ELF-1 (cell line): ENCODE data around the gene SLC4A3.
A peak's percentile ranks its signal among the peaks of the same experiment; 100 is the strongest.

Source experiments
- DNase-seq: peaks from one replicate; pipeline ENCODE4 v3.0.0-alpha.2; 2016; ENCODE audit warnings: low read depth, low spot score

Gene SLC4A3

DNA sequence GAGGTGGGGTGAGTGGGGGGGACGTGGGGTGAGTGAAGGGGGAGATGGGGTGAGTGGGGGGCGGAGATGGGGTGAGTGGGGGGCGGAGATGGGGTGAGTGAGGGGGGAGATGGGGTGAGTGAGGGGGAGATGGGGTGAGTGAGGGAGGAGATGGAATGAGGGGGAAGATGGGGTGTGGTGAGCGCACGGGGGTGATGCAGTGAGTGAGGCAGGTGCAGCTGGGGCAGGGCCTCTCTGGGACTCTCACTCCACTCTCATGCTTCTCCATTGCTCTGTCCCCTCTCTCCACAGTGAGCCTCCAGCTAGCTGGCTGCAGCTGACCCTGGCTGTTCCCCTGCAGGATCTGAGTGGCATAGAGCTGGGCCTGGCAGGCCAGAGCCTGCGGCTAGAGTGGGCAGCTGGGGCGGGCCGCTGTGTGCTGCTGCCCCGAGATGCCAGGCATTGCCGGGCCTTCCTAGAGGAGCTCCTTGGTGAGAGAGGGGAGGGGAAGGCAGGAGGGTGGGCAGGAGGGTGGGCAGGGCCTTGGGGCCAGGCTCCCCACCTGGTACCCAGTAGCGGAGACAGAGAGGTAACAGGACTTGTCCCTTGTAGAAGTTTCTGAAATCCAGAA, 13.9 kb upstream of the SLC4A3 start:
- no peak for DNase-seq

DNA sequence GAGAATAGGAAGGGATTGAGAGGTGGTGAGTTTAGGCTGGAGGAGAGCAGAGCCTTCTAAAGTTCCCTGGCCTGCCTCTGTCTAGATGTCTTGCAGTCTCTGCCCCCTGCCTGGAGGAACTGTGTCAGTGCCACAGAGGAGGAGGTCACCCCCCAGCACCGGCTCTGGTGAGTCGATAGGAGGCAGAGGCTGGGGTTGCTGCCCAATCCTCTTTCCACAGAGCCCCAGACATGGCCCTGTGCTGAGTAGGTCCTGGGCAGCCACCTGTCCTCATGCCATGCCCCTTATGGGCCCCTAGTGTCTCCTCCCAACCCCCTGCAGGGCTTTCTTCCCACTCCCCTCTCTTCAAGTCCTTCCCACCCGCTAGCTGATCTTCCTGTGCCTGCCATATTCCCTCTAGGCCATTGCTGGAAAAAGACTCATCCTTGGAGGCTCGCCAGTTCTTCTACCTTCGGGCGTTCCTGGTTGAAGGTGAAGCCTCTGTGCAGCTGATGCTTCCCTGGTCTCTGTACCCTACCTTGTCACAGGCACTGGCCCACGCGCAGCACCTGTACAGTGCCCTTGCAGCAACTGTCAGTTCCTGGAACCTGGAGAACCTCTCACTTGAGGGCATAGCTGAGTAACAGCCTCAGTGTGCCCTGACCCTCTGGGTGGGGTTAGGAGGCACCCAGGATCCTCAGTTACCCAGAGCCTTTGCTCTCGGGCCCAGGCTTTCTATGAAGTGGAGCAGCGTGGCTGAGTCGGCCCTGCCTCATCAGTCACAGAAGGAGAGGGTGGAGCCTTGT, 13.2 kb upstream of the SLC4A3 start:
- no peak for DNase-seq

DNA sequence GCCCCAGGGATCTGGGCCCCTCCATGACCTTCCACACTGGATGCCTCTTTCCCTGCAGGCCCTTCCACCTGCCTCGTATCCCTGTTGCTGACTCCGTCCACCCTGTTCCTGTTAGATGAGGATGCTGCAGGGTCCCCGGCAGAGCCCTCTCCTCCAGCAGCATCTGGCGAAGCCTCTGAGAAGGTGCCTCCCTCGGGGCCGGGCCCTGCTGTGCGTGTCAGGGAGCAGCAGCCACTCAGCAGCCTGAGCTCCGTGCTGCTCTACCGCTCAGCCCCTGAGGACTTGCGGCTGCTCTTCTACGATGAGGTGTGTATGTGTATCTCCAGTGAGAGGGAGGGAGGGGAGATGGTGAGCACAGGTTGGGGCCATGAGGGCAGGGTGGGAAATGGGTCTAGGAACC, 12.4 kb upstream of the SLC4A3 start:
- no peak for DNase-seq

DNA sequence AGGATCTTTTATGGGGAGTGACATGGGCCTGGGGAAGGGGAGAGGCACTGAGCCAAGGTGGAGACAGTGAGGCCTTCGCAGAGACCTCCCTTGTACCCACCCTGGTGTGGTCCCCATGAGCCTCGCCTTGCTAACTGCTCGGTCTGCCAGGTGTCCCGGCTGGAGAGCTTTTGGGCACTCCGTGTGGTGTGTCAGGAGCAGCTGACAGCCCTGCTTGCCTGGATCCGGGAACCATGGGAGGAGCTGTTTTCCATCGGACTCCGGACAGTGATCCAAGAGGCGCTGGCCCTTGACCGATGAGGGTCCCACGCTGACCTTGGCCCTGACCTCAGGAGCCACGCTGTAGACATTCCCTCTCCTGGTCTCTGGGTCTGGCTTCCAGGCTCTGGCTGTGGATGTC, 11.5 kb upstream of the SLC4A3 start:
- DNase-seq, result no peak

DNA sequence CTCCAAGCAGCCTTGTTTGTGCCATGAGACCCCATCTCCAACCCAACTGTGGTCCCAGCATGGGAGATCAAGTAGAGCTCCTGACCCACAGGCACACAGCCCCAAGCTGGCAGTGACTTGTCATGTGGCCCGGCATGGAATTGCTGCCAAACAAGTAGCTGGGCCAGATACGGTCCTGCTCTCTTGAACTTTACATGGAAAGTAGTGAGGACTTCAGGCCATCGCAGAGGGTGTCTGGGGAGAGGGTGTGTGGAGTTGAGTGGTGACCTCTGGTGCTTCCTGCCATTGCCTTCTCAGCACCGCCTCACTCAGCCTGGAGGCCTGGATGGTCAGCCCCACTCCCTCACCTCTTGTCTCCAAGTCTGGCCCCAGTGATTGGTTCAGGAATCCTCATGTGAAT, 10.9 kb upstream of the SLC4A3 start:
- DNase-seq, result no peak

DNA sequence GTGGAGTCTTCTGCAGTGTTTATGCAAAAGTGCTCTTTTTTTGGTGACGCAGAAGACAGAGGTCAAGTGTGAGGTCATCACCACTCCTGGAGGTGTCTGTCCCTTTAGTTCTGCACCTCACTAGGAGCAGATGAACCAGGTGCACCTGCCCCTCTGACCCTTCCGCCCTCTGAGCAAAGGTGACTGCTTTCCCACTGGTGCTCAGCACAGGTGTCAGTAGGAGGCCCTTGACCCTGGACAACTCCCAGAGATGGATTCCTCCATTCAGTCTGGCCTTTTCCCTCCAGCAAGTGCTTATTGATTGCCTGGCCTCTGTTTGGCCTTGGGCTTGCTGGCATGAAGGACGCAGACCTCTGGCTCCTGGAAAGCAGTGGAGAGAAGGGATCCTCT, 8.7 kb upstream of the SLC4A3 start:
- DNase-seq, result no peak

DNA sequence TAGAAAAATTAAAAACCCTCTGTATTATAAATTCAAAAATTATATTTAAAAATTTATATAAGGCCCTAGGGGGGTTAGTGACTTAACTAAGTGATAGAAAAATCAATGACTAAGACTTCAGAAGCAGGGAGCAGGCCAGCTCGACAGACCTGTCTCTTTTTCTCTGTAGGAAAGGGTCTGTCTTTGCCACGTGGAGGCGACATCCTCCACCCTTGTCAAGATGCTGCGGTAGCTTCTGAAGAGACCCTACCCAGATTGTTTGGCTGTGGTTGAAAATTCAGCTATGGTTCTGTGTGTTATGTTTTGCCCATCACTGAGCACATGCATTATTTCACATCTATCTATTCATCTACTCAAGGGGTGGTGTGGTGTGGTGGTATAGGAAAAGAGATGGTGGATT, 8.2 kb upstream of the SLC4A3 start:
- peak; percentile 51 for DNase-seq

DNA sequence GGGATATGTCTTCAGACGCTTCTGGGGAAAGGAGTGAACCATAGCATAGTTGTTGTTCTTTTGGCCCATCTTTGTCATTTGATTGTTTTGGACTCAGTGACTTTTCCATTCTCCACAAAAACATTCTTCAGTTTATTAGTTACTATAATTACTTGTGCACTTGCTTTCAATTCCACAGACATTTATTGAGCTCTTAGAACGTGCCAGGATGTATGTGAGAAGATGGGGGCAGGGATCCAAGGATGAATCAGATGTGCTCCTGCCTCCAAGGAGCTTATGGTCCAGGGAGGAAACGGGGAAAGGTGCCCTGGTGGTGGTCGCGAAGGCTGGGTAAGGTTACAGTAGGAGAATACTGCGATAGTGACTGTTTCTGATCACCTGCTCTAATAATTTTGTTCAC, 6.9 kb upstream of the SLC4A3 start:
- no peak for DNase-seq

DNA sequence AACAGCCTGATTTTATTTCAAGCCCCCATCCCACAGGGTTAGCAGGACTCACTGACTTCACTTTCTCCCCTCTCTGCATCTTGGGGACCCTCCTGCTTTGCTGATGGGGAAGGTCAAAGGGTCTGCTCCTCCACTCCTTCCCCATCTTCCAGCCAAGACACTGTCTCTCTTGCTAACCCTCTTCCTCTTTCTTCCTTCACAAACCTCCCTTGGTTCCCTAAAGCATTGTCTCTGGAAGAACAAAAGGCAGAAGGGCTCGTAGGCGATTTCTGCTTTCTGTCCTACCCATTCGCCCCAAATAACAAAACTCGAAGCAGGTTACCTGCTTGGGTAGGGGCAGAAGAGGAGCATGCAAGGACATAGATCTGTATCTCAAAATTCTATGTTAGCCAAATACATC, 5.5 kb upstream of the SLC4A3 start:
- no peak for DNase-seq

DNA sequence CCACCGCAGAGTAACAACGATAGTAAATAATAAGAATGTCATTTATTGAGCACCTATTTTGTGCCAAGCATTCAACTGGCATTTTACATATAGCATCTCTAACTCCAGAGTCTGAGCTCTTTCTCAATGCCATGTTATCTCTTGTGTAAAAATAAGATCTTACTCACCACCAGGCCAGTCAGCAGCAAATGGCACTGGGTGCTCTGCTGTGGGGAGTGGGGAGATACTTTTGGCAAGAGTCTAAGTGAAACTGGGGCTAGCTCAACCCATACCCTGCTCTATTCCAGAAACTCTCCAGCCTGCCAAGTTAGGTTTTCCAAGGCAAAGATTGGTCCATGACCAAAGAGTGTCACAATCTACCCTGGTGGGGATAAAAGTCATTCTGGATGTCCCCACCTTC, 5.0 kb upstream of the SLC4A3 start:
- DNase-seq, result no peak

DNA sequence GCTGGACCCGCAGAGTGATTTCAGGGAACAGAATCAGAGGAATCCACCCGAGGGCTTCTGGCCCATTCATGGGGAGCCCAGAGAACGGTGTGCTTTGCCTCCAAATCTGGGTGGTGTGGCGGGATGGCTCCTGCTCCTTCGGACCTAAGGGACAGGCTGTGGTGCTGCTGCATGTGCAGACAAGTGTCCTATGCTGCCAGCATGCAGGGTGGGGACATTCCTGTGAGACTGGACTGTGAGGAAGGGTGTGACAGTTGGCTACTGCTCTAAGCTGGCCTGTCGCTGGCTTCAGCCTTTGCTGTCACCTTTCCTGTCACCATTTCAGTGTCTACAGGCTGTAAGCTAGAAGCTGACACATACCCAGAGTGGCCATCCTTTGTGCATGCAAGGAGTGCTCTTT, 2.9 kb upstream of the SLC4A3 start:
- no peak for DNase-seq

DNA sequence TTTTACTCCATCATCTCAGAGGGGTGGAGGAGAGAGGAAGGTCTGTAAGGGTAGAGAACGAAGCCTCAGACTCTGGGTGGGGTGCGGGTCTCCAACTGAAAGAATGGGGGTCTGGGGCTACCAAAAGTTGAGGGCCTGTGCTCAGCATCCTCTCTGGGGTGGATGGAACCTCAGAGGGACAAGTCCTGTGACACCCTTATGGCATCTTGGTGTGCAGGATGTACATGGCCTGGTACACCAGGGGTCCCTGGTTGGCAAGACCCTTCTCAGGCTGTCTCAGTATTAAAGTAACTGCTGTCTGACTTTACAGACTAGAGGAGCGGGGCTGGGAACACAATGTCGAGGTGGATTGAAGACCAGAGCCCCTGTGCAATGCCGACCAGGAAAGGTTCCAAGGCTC, 2.3 kb upstream of the SLC4A3 start:
- DNase-seq, result no peak

DNA sequence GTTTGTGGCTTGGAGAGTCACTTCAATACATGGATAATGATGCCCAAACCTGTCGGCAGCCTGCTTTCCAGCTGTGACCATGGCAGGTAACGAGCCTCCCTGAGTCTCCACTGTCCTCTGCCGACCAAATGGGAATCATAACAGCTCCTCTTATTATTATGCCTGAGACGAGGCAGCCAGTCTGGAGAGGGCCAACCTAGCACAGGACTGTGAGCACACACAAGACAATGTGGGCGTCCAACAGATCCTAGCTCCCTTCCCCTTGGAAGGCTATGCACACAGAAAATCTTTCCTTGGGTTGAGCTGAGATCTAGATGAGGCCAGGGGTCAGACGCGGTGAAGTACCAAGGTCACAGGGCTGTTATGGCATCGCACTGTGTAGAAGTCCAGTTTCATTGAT, 890 bp upstream of the SLC4A3 start:
- no peak for DNase-seq

DNA sequence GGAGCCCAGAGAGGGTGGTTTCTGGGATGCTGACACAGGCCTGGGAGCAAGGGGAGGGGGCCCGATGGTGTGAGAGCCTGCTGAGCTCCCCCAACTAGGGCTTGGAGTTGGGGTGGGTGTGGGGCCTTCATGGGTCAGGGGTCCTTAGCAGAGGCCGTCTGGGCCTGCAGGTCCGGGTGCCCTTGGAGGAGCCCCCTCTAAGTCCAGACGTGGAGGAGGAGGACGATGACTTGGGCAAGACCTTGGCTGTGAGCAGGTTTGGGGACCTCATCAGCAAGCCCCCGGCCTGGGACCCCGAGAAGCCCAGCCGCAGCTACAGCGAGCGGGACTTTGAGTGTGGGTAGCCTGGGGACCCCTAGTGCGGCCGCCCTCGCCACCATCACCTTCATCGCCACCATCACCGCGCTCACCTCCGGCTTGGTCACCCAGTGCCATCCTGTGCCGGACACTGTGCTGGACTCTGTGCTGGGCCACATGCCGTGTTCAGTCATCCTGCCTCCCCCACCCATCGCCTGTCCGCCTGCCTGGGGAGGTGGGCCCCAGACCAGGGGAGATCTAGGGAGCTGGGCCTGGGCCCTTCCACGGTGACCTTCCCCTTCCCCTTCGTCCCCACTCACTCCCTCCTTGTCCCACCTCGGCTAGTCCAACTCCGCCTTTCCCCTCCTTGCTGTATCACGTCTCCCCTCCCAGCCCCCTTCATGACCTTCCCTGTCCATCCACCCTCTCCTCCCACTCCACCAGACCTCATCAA, 980 bp downstream of the SLC4A3 start:
- no peak for DNase-seq

DNA sequence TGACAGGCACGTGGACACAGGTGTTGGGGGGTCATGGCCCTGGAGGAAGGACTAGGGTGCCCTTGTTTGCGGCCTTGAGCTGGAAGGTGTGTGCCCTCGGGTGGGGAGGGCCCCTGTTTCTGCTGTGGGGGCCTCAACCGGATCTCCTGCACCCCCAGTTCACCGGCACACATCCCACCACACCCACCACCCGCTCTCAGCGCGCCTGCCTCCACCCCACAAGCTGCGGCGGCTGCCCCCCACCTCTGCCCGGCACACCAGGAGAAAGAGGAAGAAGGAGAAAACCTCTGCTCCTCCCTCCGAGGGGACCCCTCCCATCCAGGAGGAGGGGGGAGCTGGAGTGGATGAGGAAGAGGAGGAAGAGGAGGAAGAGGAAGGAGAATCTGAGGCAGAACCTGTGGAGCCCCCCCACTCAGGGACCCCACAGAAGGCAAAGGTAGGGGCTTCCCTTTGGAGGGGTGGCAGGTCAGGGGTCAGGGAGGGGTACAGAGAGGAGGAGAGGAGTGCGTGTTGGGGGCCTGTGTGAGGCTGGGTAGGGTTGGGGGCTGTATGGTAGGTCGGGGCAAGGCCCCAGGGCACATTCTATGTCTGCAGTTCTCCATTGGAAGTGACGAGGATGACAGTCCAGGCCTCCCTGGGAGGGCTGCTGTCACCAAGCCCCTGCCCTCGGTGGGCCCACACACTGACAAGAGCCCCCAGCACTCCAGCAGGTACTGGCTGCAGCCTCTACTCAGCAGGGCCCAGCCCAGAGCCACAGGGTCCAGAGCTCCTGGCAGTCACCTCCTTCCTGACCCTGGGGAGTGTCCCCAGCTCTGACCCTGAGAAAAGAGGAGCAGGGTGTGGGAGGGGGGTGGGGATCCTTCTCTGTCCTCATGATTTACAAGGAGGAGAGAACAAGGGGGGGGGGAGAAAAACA, 1.8 kb downstream of the SLC4A3 start:
- no peak for DNase-seq

DNA sequence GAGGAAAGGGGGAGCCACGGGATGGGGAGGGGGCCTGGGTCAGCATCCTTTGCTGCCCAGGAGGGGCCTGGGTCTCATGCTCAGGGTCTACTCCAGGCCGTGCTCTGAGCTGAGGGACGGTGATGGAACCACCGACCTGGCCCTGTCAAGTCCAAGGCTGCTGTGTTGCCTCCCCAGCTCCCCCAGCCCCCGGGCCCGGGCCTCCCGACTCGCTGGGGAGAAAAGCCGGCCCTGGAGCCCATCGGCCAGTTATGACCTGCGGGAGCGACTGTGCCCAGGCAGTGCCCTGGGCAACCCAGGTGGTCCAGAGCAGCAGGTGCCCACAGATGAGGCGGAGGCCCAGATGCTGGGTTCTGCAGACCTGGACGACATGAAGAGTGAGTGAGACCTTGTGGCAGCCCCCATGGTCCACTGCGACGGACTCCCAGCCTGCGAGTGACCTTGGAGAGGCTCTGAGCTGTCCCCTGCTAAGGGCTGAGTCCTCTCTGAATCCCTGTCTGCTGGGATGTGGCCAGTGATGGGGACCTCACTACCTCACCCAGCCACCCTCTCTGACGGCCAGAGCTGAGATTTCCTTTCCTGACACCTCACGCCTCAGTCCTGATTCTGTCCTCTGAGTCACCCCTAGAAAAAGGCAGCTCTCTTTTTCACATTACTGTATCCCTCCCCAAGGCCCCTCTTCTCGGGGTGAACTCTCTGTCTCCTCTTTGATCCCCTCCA, 2.7 kb downstream of the SLC4A3 start:
- DNase-seq, result no peak

DNA sequence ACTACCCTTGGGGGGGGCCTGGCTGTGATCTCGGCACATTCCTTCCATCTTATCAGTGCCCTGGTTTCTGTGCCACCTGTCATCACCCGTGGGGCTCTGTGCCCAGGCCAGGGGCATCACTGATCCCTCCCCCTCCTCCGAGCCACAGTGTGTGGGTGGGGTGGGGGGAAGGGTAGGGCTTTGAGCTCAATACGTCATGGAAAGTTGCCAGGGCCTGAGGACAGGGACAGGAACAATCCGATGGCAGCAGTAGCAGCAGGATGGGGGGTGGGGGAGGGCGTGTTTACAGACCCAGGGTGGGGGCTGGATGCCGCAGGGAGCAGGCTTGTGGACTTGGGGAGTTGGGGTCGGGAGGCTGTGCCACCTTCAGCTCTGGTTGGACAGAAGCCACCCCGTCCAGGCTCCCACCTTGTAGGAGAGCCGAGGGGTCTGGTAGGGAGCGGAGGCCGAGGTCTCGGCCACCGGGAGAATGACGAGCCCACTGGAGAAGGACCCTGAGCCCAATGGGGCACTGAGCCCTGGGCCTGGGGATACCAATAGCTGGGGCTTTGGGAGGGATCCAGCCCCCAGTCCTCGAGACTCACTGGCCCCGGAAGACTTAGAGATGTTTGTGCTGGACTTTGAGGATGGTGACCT, 3.5 kb downstream of the SLC4A3 start:
- no peak for DNase-seq

DNA sequence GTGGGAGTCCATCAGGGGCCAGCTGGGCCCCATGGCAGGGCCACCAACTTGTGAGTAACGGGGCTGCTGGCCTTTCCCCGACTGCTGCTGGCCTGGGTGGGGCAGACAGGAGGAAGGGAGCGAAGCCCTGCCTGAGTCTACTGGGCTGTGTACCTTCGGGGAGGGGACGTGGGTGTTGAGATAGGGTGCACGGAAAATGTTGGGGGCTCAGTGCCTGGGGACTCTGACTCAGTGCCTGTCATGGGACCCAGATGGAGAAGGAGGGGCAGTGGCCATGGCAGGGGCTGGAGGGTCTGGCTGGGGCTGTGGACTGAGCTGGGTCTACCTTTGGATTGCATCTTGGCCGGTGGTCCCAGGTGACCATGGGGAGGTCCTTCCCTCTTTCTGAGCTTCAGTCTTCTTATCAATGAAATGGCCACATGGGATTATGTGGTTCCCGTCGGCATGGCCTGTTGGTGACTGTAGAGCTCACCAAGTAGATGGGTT, 4.0 kb downstream of the SLC4A3 start:
- no peak for DNase-seq

DNA sequence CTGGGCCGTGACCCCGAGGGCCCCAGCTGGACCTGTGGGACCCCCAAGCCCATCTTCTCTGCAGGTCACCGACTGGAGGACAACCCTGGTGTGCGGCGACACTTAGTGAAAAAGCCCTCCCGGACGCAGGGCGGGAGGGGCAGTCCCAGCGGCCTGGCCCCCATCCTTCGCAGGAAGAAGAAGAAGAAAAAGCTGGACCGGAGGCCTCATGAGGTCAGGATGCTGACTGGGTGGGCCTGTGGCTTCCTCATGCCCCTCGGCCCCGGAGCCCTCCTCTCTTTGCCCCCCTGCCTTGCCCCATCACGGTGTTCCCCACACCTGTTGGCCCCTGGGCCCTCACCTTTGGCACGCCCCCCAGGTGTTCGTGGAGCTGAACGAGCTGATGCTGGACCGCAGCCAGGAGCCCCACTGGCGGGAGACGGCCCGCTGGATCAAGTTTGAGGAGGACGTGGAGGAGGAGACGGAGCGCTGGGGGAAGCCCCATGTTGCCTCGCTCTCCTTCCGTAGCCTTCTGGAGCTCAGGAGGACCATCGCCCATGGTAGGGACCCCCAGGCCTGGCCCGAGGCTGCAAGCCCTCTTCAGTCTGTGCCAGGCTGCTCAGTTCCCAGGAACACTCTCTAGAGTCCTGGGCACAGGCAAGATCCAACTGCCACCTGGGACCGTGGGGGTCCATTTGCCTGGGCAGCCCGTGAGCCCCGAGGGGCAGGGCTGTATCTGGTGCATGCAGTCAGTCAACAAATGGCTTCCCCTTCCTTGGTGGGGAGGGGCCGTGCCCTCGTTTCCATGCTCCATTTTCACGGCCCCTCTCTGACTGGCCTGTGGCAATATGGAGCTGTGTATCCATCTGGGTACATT, 4.7 kb downstream of the SLC4A3 start:
- no peak for DNase-seq

DNA sequence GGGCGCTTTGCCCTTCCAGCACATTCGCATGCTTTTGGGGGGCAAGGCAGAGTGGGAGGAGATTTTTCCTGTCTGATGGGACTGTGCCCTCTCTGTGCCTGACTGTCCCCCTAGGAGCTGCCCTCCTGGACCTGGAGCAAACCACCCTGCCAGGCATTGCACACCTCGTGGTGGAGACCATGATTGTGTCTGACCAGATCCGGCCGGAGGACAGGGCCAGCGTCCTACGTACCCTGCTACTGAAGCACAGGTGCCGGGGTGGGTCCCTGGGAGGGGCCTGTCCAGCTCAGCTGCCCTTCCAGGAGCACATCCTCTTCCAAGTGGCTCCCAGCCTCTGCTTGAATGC, 5.3 kb downstream of the SLC4A3 start:
- no peak for DNase-seq
